ENCODE results near the gene GPR55. TPM values are rescaled to one million over a fixed set of nuclear protein-coding genes. Genes with fewer than 3 reads are reported as not detected.

The GPR55 gene
- total and polyA plus RNA-seq, 2 donors (not counting 3 experiments of a cell fraction or from before 2014, with no cell fraction given) = not detected

DNA sequence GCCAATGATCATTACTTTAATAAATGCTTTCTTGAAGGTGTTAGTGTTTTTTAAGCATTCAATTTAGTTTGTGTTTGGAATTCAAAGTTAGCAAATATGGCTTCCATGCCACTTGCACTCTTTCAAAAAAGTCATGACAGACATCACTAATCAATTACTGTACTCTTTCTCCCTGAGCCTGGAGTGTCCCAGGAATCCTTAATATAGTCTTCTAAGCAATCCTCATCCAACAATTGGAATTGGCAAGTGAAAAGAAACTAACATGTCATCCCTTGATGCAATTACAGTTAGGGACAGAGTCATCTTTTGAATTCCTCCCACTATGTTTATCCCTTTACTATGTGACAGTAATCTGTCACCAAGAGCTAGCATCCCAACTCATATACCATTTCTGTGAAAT lies 29.7 kb upstream of the GPR55 start:
- H2AFZ ChIP-seq (ENCODE audit: low read depth, low read length) = no peak overlapping the region
- no TSS peak for BruUV-seq (replicated peaks)
- CTCF ChIA-PET = interaction anchor here (0.7 kb wide), 1 partner anchor 32 kb away, joined by 3 read pairs; no protein-coding TSS in a partner anchor

GRCh38 chr2:230953845-230954244 lies 28.8 kb upstream of the GPR55 start:
- no peak overlapping the region for H2AFZ ChIP-seq (ENCODE audit: low read depth, low read length)
- no peaks in the 10 kb centered on the region for H3K4me1 ChIP-seq (ENCODE audit: control insufficient read depth, extremely low read depth, insufficient read depth, low read length)
- FAIRE-seq = no peak
- no peak overlapping the region for H3K4me2 ChIP-seq (ENCODE audit: insufficient read depth, low read length)
- BruUV-seq (replicated peaks) = no TSS peak
- H3K27ac ChIP-seq (ENCODE audit: insufficient read depth, low read depth, low read length) = no peak overlapping the region
- H4K20me1 ChIP-seq (replicated peaks; ENCODE audit: control insufficient read depth, extremely low read depth, insufficient read depth, low read length) = no peaks in the 10 kb centered on the region
- TF ChIP-seq POLR2A (IDR thresholded peaks at IDR 0.05; ENCODE audit: low read depth, low read length) (no peak), MYC (IDR thresholded peaks at IDR 0.05; ENCODE audit: low read depth, low read length) (no peak), GATA2 (IDR thresholded peaks at IDR 0.05; ENCODE audit: insufficient read depth, insufficient read length, low read depth, low read length) (no peak), EZH2 (IDR thresholded peaks at IDR 0.05; ENCODE audit: borderline replicate concordance, low read depth, low read length, severe bottlenecking) (no peak), JUN (IDR thresholded peaks at IDR 0.05; ENCODE audit: borderline replicate concordance, insufficient read depth, insufficient read length, low read depth) (no peak), POLR2AphosphoS5 (IDR thresholded peaks at IDR 0.05; ENCODE audit: insufficient read depth, low read depth, low read length) (no peak), FOS (IDR thresholded peaks at IDR 0.05; ENCODE audit: borderline replicate concordance, insufficient read depth, low read length) (no peak)
- TF ChIP-seq, protein P1, sequence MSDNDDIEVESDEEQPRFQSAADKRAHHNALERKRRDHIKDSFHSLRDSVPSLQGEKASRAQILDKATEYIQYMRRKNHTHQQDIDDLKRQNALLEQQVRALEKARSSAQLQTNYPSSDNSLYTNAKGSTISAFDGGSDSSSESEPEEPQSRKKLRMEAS (IDR thresholded peaks at IDR 0.05; ENCODE audit: insufficient read depth, insufficient read length) = no peak
- TF ChIP-seq, protein P2, sequence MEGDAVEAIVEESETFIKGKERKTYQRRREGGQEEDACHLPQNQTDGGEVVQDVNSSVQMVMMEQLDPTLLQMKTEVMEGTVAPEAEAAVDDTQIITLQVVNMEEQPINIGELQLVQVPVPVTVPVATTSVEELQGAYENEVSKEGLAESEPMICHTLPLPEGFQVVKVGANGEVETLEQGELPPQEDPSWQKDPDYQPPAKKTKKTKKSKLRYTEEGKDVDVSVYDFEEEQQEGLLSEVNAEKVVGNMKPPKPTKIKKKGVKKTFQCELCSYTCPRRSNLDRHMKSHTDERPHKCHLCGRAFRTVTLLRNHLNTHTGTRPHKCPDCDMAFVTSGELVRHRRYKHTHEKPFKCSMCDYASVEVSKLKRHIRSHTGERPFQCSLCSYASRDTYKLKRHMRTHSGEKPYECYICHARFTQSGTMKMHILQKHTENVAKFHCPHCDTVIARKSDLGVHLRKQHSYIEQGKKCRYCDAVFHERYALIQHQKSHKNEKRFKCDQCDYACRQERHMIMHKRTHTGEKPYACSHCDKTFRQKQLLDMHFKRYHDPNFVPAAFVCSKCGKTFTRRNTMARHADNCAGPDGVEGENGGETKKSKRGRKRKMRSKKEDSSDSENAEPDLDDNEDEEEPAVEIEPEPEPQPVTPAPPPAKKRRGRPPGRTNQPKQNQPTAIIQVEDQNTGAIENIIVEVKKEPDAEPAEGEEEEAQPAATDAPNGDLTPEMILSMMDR (IDR thresholded peaks at IDR 0.05; ENCODE audit: extremely low read depth in 1 of 2, insufficient read depth in 1 of 2, low read depth in 1 of 2, low read length in 2 of 2) = no peak
- no peak for DNase-seq (ENCODE audit: low read depth, low spot score)
- ChIA-PET CTCF (no interaction called here), POLR2A (no interaction called here)
- intact Hi-C loops (cut with micrococcal nuclease) = no loop called here
- no peaks in the 10 kb centered on the region for H3K9me3 ChIP-seq (replicated peaks; ENCODE audit: control insufficient read depth, insufficient read depth, low read length)
- no peaks in the 10 kb centered on the region for H3K36me3 ChIP-seq (ENCODE audit: control insufficient read depth in 2 of 2, extremely low read depth in 1 of 2, insufficient read depth in 2 of 2, low read length in 2 of 2)
- H3K4me3 ChIP-seq (replicated peaks in 1 of 3; ENCODE audit: insufficient read depth in 1 of 3, low read depth in 1 of 3, low read length in 3 of 3) = no peak overlapping the region
- dilution Hi-C loops (cut with MboI; ENCODE audit: extremely low pct_ligation_motif_present, low sequenced_read_pairs) = no loop called here
- H3K79me2 ChIP-seq (ENCODE audit: control insufficient read depth, insufficient read depth, low read length) = no peaks in the 10 kb centered on the region
- peaks cover 15 to 25% of the 10 kb centered on the region in 2 experiments for H3K27me3 ChIP-seq (ENCODE audit: control insufficient read depth in 2 of 2, insufficient read depth in 2 of 2, low read length in 2 of 2)
- H3K9ac ChIP-seq (replicated peaks; ENCODE audit: extremely low read depth, insufficient read depth, low read length) = no peak overlapping the region
- H3K9me1 ChIP-seq (replicated peaks; ENCODE audit: control insufficient read depth, extremely low read depth, insufficient read depth, low read length) = no peaks in the 10 kb centered on the region

More for the DNA sequence above, 29.7 kb upstream of the GPR55 start:
- Histone ChIP-seq H3K27ac (ENCODE audit: insufficient read depth, low read depth, low read length) (no peak overlapping the region), H3K36me3 (ENCODE audit: control insufficient read depth in 2 of 2, extremely low read depth in 1 of 2, insufficient read depth in 2 of 2, low read length in 2 of 2) (no peaks in the 10 kb centered on the region), H3K4me3 (replicated peaks in 1 of 3; ENCODE audit: insufficient read depth in 1 of 3, low read depth in 1 of 3, low read length in 3 of 3) (no peak overlapping the region), H3K4me1 (ENCODE audit: control insufficient read depth, extremely low read depth, insufficient read depth, low read length) (no peaks in the 10 kb centered on the region), H3K4me2 (ENCODE audit: insufficient read depth, low read length) (no peak overlapping the region), H4K20me1 (replicated peaks; ENCODE audit: control insufficient read depth, extremely low read depth, insufficient read depth, low read length) (no peaks in the 10 kb centered on the region), H3K79me2 (ENCODE audit: control insufficient read depth, insufficient read depth, low read length) (no peaks in the 10 kb centered on the region), H3K9me3 (replicated peaks; ENCODE audit: control insufficient read depth, insufficient read depth, low read length) (no peaks in the 10 kb centered on the region), H3K9me1 (replicated peaks; ENCODE audit: control insufficient read depth, extremely low read depth, insufficient read depth, low read length) (no peaks in the 10 kb centered on the region), H3K27me3 (ENCODE audit: control insufficient read depth in 2 of 2, insufficient read depth in 2 of 2, low read length in 2 of 2) (peaks cover 18 to 30% of the 10 kb centered on the region in 2 experiments), H3K9ac (replicated peaks; ENCODE audit: extremely low read depth, insufficient read depth, low read length) (no peak overlapping the region)
- intact Hi-C loops (cut with micrococcal nuclease) = no loop called here
- TF ChIP-seq, protein P2 (IDR thresholded peaks at IDR 0.05; ENCODE audit: extremely low read depth in 1 of 2, insufficient read depth in 1 of 2, low read depth in 1 of 2, low read length in 2 of 2) = no peak
- TF ChIP-seq MYC (IDR thresholded peaks at IDR 0.05; ENCODE audit: low read depth, low read length) = no peak
- TF ChIP-seq, protein P1 (IDR thresholded peaks at IDR 0.05; ENCODE audit: insufficient read depth, insufficient read length) = no peak
- dilution Hi-C loops (cut with MboI; ENCODE audit: extremely low pct_ligation_motif_present, low sequenced_read_pairs) = no loop called here
- DNase-seq (ENCODE audit: low read depth, low spot score) (no peak), FAIRE-seq (no peak)
- POLR2A ChIA-PET = no interaction called here

All from endothelial cell of umbilical vein (primary cell).